ENCODE measurements around the gene IGSF21.

- TF ChIP-seq CTCF (IDR thresholded peaks at IDR 0.05) (no peak), POLR2A (IDR thresholded peaks at IDR 0.05) (no peak)
Observed at GRCh38 chr1:18329469-18330253, 222.1 kb downstream of the IGSF21 start.
